Skeletal muscle satellite cell (primary cell): ENCODE results near the gene GPC6.
A peak's percentile ranks its signal among the peaks of the same experiment; 100 is the strongest.

Experiments used
- H3K27me3 ChIP-seq: 2 replicates; pipeline ENCODE4 v1.7.0; 2013; ENCODE audit warnings: low read length; ENCODE audit not compliant: control insufficient read depth, insufficient read depth
- H3K36me3 ChIP-seq: 2 replicates; pipeline ENCODE4 v1.7.0; 2013; ENCODE audit warnings: mild to moderate bottlenecking, control low read depth, low read length; ENCODE audit not compliant: insufficient read depth
- H3K4me1 ChIP-seq: 2 replicates; pipeline ENCODE4 v1.7.0; 2013; ENCODE audit warnings: low read length; ENCODE audit not compliant: control insufficient read depth, insufficient read depth
- H3K4me2 ChIP-seq: 2 replicates; pipeline ENCODE4 v1.7.0; 2013; ENCODE audit warnings: mild to moderate bottlenecking, low read length
- H3K4me3 ChIP-seq: 2 replicates; pipeline ENCODE4 v1.7.0; 2013; ENCODE audit warnings: low read length
- H3K9ac ChIP-seq: 2 replicates; pipeline ENCODE4 v1.7.0; 2013; ENCODE audit warnings: mild to moderate bottlenecking, low read depth, low read length, moderate library complexity
- H3K9me3 ChIP-seq: replicated peaks from 2 replicates; pipeline ENCODE4 v1.7.0; 2013; ENCODE audit warnings: mild to moderate bottlenecking, control low read depth, low read length

GPC6 gene

GRCh38 chr13:93621966-93622365 lies 395.4 kb downstream of the GPC6 start:
- no peaks in the 10 kb centered on the region for H3K36me3 ChIP-seq
- H3K4me2 ChIP-seq = no peak overlapping the region
- H3K4me1 ChIP-seq = no peaks in the 10 kb centered on the region
- no peak overlapping the region for H3K4me3 ChIP-seq
- H3K27me3 ChIP-seq = no peaks in the 10 kb centered on the region
- H3K9me3 ChIP-seq = no peaks in the 10 kb centered on the region
- H3K9ac ChIP-seq = no peak overlapping the region

- Histone ChIP-seq H3K4me2 (no peak overlapping the region), H3K27me3 (no peaks in the 10 kb centered on the region), H3K4me3 (no peak overlapping the region), H3K9ac (no peak overlapping the region), H3K36me3 (no peaks in the 10 kb centered on the region), H3K4me1 (no peaks in the 10 kb centered on the region), H3K9me3 (no peaks in the 10 kb centered on the region)
Observed at GRCh38 chr13:93624311-93624777, 397.7 kb downstream of the GPC6 start.

GRCh38 chr13:93625536-93625935 lies 398.9 kb downstream of the GPC6 start:
- no peak overlapping the region for H3K9ac ChIP-seq
- H3K36me3 ChIP-seq = no peaks in the 10 kb centered on the region
- no peak overlapping the region for H3K4me2 ChIP-seq
- H3K27me3 ChIP-seq = no peaks in the 10 kb centered on the region
- no peak overlapping the region for H3K4me3 ChIP-seq
- H3K9me3 ChIP-seq = no peaks in the 10 kb centered on the region
- H3K4me1 ChIP-seq = peaks cover 5% of the 10 kb centered on the region

GRCh38 chr13:93628136-93628797 lies 401.7 kb downstream of the GPC6 start:
- H3K4me3 ChIP-seq = no peak overlapping the region
- H3K9ac ChIP-seq = no peak overlapping the region
- no peaks in the 10 kb centered on the region for H3K36me3 ChIP-seq
- peaks cover 5% of the 10 kb centered on the region for H3K4me1 ChIP-seq
- H3K9me3 ChIP-seq = no peaks in the 10 kb centered on the region
- no peak overlapping the region for H3K4me2 ChIP-seq
- no peaks in the 10 kb centered on the region for H3K27me3 ChIP-seq

- H3K4me2 ChIP-seq = no peak overlapping the region
- H3K4me1 ChIP-seq = no peaks in the 10 kb centered on the region
- H3K4me3 ChIP-seq = no peak overlapping the region
- H3K36me3 ChIP-seq = no peaks in the 10 kb centered on the region
- H3K27me3 ChIP-seq = no peaks in the 10 kb centered on the region
- H3K9ac ChIP-seq = no peak overlapping the region
- no peaks in the 10 kb centered on the region for H3K9me3 ChIP-seq
Observed at GRCh38 chr13:93635616-93636032, 409.0 kb downstream of the GPC6 start.

GRCh38 chr13:93637852-93638251 lies 411.2 kb downstream of the GPC6 start:
- H3K27me3 ChIP-seq = no peaks in the 10 kb centered on the region
- no peaks in the 10 kb centered on the region for H3K4me1 ChIP-seq
- H3K36me3 ChIP-seq = no peaks in the 10 kb centered on the region
- no peak overlapping the region for H3K4me3 ChIP-seq
- H3K4me2 ChIP-seq = no peak overlapping the region
- no peak overlapping the region for H3K9ac ChIP-seq
- no peaks in the 10 kb centered on the region for H3K9me3 ChIP-seq

- H3K9me3 ChIP-seq = no peaks in the 10 kb centered on the region
- no peaks in the 10 kb centered on the region for H3K4me1 ChIP-seq
- H3K9ac ChIP-seq = no peak overlapping the region
- no peak overlapping the region for H3K4me3 ChIP-seq
- no peak overlapping the region for H3K4me2 ChIP-seq
- no peaks in the 10 kb centered on the region for H3K36me3 ChIP-seq
- H3K27me3 ChIP-seq = no peaks in the 10 kb centered on the region
Observed at GRCh38 chr13:93640452-93640851, 413.8 kb downstream of the GPC6 start.

- H3K27me3 ChIP-seq = no peaks in the 10 kb centered on the region
- H3K9me3 ChIP-seq = no peaks in the 10 kb centered on the region
Observed at GRCh38 chr13:93646245-93646644, 419.6 kb downstream of the GPC6 start.

GRCh38 chr13:93649496-93649895 lies 422.9 kb downstream of the GPC6 start:
- H3K27me3 ChIP-seq = no peaks in the 10 kb centered on the region
- no peaks in the 10 kb centered on the region for H3K9me3 ChIP-seq
- no peak overlapping the region for H3K4me3 ChIP-seq
- H3K36me3 ChIP-seq = no peaks in the 10 kb centered on the region
- no peak overlapping the region for H3K4me2 ChIP-seq
- H3K4me1 ChIP-seq = no peaks in the 10 kb centered on the region
- no peak overlapping the region for H3K9ac ChIP-seq

More at GRCh38 chr13:93646245-93646644, 419.6 kb downstream of the GPC6 start:
- Histone ChIP-seq H3K9ac (no peak overlapping the region), H3K4me1 (no peaks in the 10 kb centered on the region), H3K4me3 (no peak overlapping the region), H3K36me3 (no peaks in the 10 kb centered on the region), H3K4me2 (peak overlapping the region; percentile 28)

- Histone ChIP-seq H3K9me3 (no peaks in the 10 kb centered on the region), H3K9ac (no peak overlapping the region), H3K27me3 (no peaks in the 10 kb centered on the region), H3K4me3 (no peak overlapping the region), H3K4me2 (no peak overlapping the region), H3K36me3 (no peaks in the 10 kb centered on the region), H3K4me1 (no peaks in the 10 kb centered on the region)
Observed at GRCh38 chr13:93653776-93654175, 427.2 kb downstream of the GPC6 start.

- Histone ChIP-seq H3K4me3 (no peak overlapping the region), H3K27me3 (no peaks in the 10 kb centered on the region), H3K9ac (no peak overlapping the region), H3K36me3 (no peaks in the 10 kb centered on the region), H3K9me3 (no peaks in the 10 kb centered on the region), H3K4me1 (no peaks in the 10 kb centered on the region), H3K4me2 (no peak overlapping the region)
Observed at GRCh38 chr13:93655154-93655553, 428.5 kb downstream of the GPC6 start.

- Histone ChIP-seq H3K9ac (no peak overlapping the region), H3K27me3 (no peaks in the 10 kb centered on the region), H3K4me2 (no peak overlapping the region), H3K4me3 (no peak overlapping the region), H3K36me3 (no peaks in the 10 kb centered on the region), H3K9me3 (no peaks in the 10 kb centered on the region), H3K4me1 (no peaks in the 10 kb centered on the region)
Observed at GRCh38 chr13:93660391-93661063, 433.9 kb downstream of the GPC6 start.
